Left lung (tissue), 10 donors: Measurements from ENCODE around the gene TEX48. TPM values are rescaled to one million over a fixed set of nuclear protein-coding genes. Genes with fewer than 3 reads are reported as not detected.
A peak's percentile ranks its signal among the peaks of the same experiment; 100 is the strongest.

Experiments
- ATAC-seq: fragments of 200-7000 bp; cut with Tn5 transposase; one replicate; pipeline ENCODE4 v1.9.1; 2020; ENCODE audit warnings: moderate library complexity
- DNase-seq, 4 donors: peaks; one replicate each; pipeline ENCODE4 v3.0.0-alpha.2; 2013 to 2020
- H3K27ac ChIP-seq, 2 donors: fragments of 200-600 bp; sonication (generic) in 1 of 2; one replicate each; pipeline versions ENCODE4 v1.5.0 to v1.8.0; 2020 to 2021
- H3K27me3 ChIP-seq, 2 donors: fragments of 200-600 bp; sonication (generic) in 1 of 2; one replicate each; pipeline versions ENCODE4 v1.5.0 to v1.8.0; 2020 to 2021
- H3K36me3 ChIP-seq, 2 donors: fragments of 200-600 bp; sonication (generic) in 1 of 2; one replicate each; pipeline versions ENCODE4 v1.5.0 to v1.8.0; 2020 to 2021
- H3K4me1 ChIP-seq, 2 donors: fragments of 200-600 bp; one replicate each; pipeline ENCODE4 v1.8.0; 2021
- H3K4me3 ChIP-seq, 2 donors: fragments of 200-600 bp; sonication (generic) in 1 of 2; one replicate each; pipeline versions ENCODE4 v1.5.0 to v1.8.0; 2020 to 2021; ENCODE audit warnings: mild to moderate bottlenecking in 1 of 2
- H3K9me3 ChIP-seq, 2 donors: fragments of 200-600 bp; sonication (generic) in 1 of 2; one replicate each; pipeline versions ENCODE4 v1.5.0 to v1.8.0; 2020 to 2021
- intact Hi-C, 2 donors: fragments of 100-400 bp; cut with DNase I; formaldehyde crosslinking; loops; one replicate each; pipeline versions ENCODE4 v1.11.2 to v1.14.2; 2022
- polyA plus RNA-seq, 6 donors: library from polyadenylated mRNA; unstranded; fragments of 120-200 nt; gene quantifications; one replicate each; pipeline ENCODE4 v1.2.1, GENCODE V29; 2013; ENCODE audit not compliant: insufficient read length in 6 of 6
- total RNA-seq, 2 donors: library from RNA; stranded (reverse); fragmentation: NEBNext Ultra II Directional; extraction: Animal tissue kit (Norgen Biotek cat#: 25700); gene quantifications; one replicate each; pipeline ENCODE4 v1.2.1, GENCODE V29; 2021
- TF ChIP-seq, protein P1 (sequence below), 2 donors: fragments of 200-600 bp; sonication (generic) in 1 of 2; IDR thresholded peaks; one replicate each; pipeline versions ENCODE4 v1.5.0 to v1.8.0; 2021; ENCODE audit warnings: antibody characterized with exemption in 2 of 2
- donor health status: DM: no; HTN: yes; CAD: no.
- donor health status: DM: no; HTN: no; CAD: no.

TEX48 gene
- total and polyA plus RNA-seq, 8 donors, result 0.35 to 0.41 TPM; not detected in 6

DNA sequence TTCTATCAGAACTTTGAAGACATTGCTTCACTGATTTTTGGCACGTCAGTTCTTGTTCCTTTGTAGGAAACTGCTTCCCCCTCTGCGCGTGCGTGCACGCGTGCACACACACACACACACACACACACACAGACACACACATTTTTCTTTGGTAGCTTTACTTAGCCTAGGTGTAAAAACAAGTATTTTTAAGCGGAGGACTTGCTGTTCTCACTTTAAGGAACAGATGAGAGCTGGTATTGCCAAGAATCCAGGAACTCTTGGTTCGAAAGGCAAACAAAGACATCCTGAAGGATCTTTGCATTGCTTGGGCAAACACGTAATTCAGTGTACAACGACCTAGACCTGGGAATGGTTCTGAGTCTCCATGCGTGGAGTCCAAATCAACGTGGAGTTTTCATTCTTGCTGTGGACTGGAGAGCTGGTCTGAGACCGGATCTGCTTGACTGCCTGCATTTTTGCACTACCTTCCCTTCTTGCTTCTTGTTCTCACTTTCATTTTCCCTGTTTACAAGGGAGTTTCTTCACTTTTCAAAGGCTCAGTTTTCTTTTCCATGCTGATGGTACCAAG lies 62.7 kb downstream of the TEX48 start:
- TF ChIP-seq, protein P1, sequence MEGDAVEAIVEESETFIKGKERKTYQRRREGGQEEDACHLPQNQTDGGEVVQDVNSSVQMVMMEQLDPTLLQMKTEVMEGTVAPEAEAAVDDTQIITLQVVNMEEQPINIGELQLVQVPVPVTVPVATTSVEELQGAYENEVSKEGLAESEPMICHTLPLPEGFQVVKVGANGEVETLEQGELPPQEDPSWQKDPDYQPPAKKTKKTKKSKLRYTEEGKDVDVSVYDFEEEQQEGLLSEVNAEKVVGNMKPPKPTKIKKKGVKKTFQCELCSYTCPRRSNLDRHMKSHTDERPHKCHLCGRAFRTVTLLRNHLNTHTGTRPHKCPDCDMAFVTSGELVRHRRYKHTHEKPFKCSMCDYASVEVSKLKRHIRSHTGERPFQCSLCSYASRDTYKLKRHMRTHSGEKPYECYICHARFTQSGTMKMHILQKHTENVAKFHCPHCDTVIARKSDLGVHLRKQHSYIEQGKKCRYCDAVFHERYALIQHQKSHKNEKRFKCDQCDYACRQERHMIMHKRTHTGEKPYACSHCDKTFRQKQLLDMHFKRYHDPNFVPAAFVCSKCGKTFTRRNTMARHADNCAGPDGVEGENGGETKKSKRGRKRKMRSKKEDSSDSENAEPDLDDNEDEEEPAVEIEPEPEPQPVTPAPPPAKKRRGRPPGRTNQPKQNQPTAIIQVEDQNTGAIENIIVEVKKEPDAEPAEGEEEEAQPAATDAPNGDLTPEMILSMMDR (IDR thresholded peaks at IDR 0.05), result no peak
- H3K27me3 ChIP-seq, result no peaks in the 10 kb centered on the region
- peaks cover 6 to 52% of the 10 kb centered on the region in 2 donors for H3K4me1 ChIP-seq
- DNase-seq (peak in 3 of 4 donors; percentile 42 to 82 (median 76)), ATAC-seq (peak; percentile 59)
- peak overlapping the region in 1 of 2 donors; percentile 31 for H3K4me3 ChIP-seq
- no peaks in the 10 kb centered on the region for H3K9me3 ChIP-seq
- peak overlapping the region; percentile 69 to 78 for H3K27ac ChIP-seq
- intact Hi-C loops, result no loop called here
- no peaks in the 10 kb centered on the region for H3K36me3 ChIP-seq

DNA sequence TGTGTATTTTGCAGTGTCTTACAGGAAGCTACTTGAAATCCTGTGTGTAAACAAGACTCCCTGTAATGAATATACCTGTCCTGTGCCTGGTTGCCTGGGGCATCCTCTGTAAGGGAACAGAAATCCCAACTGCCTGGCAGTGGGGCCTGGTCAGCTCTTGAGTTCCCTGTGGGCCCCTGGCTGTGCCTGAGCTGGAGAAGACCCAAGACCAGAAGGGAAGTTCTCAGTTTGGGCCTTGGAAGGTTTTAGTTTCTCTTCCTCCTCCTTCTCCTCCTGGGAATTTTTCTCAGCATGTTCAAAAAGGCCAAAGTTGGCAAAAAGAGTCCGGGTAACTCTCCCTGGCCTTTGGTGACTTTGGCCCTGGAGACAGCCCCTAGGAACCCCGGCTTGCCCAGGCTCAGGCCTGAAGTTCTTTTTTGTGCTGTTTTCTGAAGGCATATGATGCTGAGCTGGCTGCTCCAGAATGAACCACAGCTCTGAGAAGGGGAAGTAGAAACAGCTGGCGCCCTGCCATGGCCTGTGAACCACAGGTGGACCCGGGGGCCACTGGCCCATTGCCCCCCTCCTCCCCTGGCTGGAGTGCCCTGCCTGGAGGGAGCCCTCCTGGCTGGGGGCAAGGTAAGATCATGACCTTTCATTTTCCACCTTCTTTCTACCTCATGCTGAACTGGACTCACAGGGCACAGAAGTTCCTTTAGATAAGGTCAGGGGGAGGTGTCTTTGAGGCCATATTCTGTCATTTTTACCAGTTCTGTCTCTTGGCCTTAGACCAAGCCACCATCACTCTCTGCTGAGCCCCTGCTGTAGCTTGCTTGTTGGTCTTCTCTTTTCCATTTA lies 65.1 kb downstream of the TEX48 start:
- intact Hi-C loops, result no loop called here

More for the DNA sequence above, 65.1 kb downstream of the TEX48 start:
- ATAC-seq, result peak; percentile 21
- Histone ChIP-seq H3K27ac (peak overlapping the region; percentile 46 to 87), H3K27me3 (no peaks in the 10 kb centered on the region), H3K4me3 (no peak overlapping the region), H3K36me3 (no peaks in the 10 kb centered on the region), H3K4me1 (peaks cover 10 to 61% of the 10 kb centered on the region in 2 donors), H3K9me3 (no peaks in the 10 kb centered on the region)
- peak in 2 of 4 donors; percentile 86 to 92 for DNase-seq
- TF ChIP-seq, protein P1 (IDR thresholded peaks at IDR 0.05), result no peak

Other genes starting within 250 kb of the TEX48 start
- 1 to 10 TPM; 5.1 to 6.8 TPM for gene WHRN, start 176.7 kb downstream of the TEX48 start, total RNA-seq
- 10 to 100 TPM in 5 of 6 donors, 1 to 10 TPM in 1; 9.3 to 17.3 (median 12.0) TPM for gene WHRN, start 176.7 kb downstream of the TEX48 start, polyA plus RNA-seq
- 10 to 100 TPM; 96.6 to 99.9 TPM for gene ATP6V1G1, start 94.4 kb downstream of the TEX48 start, total RNA-seq
- gene ATP6V1G1, start 94.4 kb downstream of the TEX48 start, polyA plus RNA-seq, result 100 to 1,000 TPM; 157 to 182 (median 162) TPM
- gene TMEM268, start 70.9 kb downstream of the TEX48 start, total RNA-seq, result 10 to 100 TPM; 12.9 to 17.4 TPM
- 10 to 100 TPM; 12.4 to 18.7 (median 15.4) TPM for gene TMEM268, start 70.9 kb downstream of the TEX48 start, polyA plus RNA-seq
- not detected for gene TEX53, start 24.4 kb downstream of the TEX48 start, total RNA-seq
- gene TEX53, start 24.4 kb downstream of the TEX48 start, polyA plus RNA-seq, result not detected
- 10 to 100 TPM; 11.5 to 20.5 TPM for gene TNFSF15, start 123.8 kb upstream of the TEX48 start, total RNA-seq
- 10 to 100 TPM in 4 of 6 donors, 1 to 10 TPM in 2; 9.0 to 22.8 (median 12.8) TPM for gene TNFSF15, start 123.8 kb upstream of the TEX48 start, polyA plus RNA-seq
- 1 to 10 TPM; 2.1 to 4.8 TPM for gene TNFSF8, start 248.4 kb upstream of the TEX48 start, total RNA-seq
- gene TNFSF8, start 248.4 kb upstream of the TEX48 start, polyA plus RNA-seq, result 10 to 100 TPM in 3 of 6 donors, 1 to 10 TPM in 3; 4.1 to 23.8 (median 10.7) TPM